GM23338 (cell line): Measurements from ENCODE around the gene ZNF287. TPM values are rescaled to one million over a fixed set of nuclear protein-coding genes. Genes with fewer than 3 reads are reported as not detected.
"Not testable (repeated sequence)": the region's sequence is repeated elsewhere in the genome, so short reads cannot be mapped to it uniquely, and the experiment has no call there.

ENCODE experiments used
- ATAC-seq: fragments of 200-7000 bp; cut with Tn5 transposase; 3 replicates; pipeline ENCODE4 v1.9.1; 2020
- DNase-seq: peaks from one replicate; pipeline ENCODE4 v3.0.0-alpha.2; 2015; ENCODE audit warnings: low spot score
- H2AFZ ChIP-seq: fragments of 200-600 bp; sonication (generic); 2 replicates; pipeline ENCODE4 v1.8.0; 2016; ENCODE audit warnings: antibody characterized with exemption, mild to moderate bottlenecking, moderate library complexity
- H3F3A ChIP-seq: fragments of 200-600 bp; sonication (generic); replicated peaks from 2 replicates; pipeline ENCODE4 v1.8.0; 2017; ENCODE audit warnings: antibody characterized with exemption, mixed run types, low read depth
- H3K27ac ChIP-seq: fragments of 200-600 bp; sonication (generic); 2 replicates; pipeline ENCODE4 v1.6.1; 2016; ENCODE audit warnings: low read depth
- H3K27me3 ChIP-seq: fragments of 200-600 bp; sonication (generic); 2 replicates; pipeline ENCODE4 v1.8.0; 2016; ENCODE audit warnings: mild to moderate bottlenecking, mixed run types, moderate library complexity; ENCODE audit not compliant: insufficient read depth
- H3K36me3 ChIP-seq: fragments of 200-600 bp; sonication (generic); 2 replicates; pipeline ENCODE4 v1.8.0; 2016; ENCODE audit warnings: mild to moderate bottlenecking; ENCODE audit not compliant: insufficient read depth
- H3K4me1 ChIP-seq: fragments of 200-600 bp; sonication (generic); 2 replicates; pipeline ENCODE4 v1.8.0; 2016; ENCODE audit warnings: mild to moderate bottlenecking, moderate library complexity; ENCODE audit not compliant: insufficient read depth
- H3K4me2 ChIP-seq: fragments of 200-600 bp; sonication (generic); 2 replicates; pipeline ENCODE4 v1.7.1; 2017; ENCODE audit warnings: mixed run types
- H3K4me3 ChIP-seq: fragments of 200-600 bp; sonication (generic); 2 replicates; pipeline ENCODE4 v1.6.1; 2016; ENCODE audit warnings: mixed run types
- H3K79me2 ChIP-seq: fragments of 200-600 bp; sonication (generic); replicated peaks from 2 replicates; pipeline ENCODE4 v1.8.0; 2017; ENCODE audit warnings: mild to moderate bottlenecking; ENCODE audit not compliant: insufficient read depth
- H3K9me2 ChIP-seq: fragments of 200-600 bp; sonication (generic); 2 replicates; pipeline ENCODE4 v1.8.0; 2017; ENCODE audit not compliant: insufficient read depth
- H4K20me1 ChIP-seq: fragments of 200-600 bp; sonication (generic); replicated peaks from 2 replicates; pipeline ENCODE4 v1.8.0; 2017; ENCODE audit warnings: mild to moderate bottlenecking; ENCODE audit not compliant: insufficient read depth
- H3K27ac Mint-ChIP-seq: 2 replicates; pipeline ENCODE4 v1.8.0; 2020; ENCODE audit warnings: inconsistent platforms, mild to moderate bottlenecking, moderate library complexity, mixed read lengths
- H3K27me3 Mint-ChIP-seq: 3 replicates; pipeline ENCODE4 v1.8.0; 2022; ENCODE audit warnings: low read depth, mild to moderate bottlenecking, moderate library complexity, mixed read lengths, inconsistent platforms; ENCODE audit not compliant: insufficient read depth, poor library complexity
- H3K36me3 Mint-ChIP-seq: 3 replicates; pipeline ENCODE4 v1.8.0; 2021; ENCODE audit warnings: low read depth, mild to moderate bottlenecking, inconsistent platforms, moderate library complexity, mixed read lengths
- H3K4me1 Mint-ChIP-seq: 3 replicates; pipeline ENCODE4 v1.8.0; 2020; ENCODE audit warnings: mild to moderate bottlenecking, inconsistent platforms, mixed read lengths
- H3K4me3 Mint-ChIP-seq: 3 replicates; pipeline ENCODE4 v1.8.0; 2021; ENCODE audit warnings: moderate library complexity, mild to moderate bottlenecking, inconsistent platforms, mixed read lengths
- H3K9me3 Mint-ChIP-seq: 3 replicates; pipeline ENCODE4 v1.8.0; 2020; ENCODE audit warnings: moderate library complexity, mild to moderate bottlenecking, inconsistent platforms, mixed read lengths
- CREB1 ChIP-seq: fragments of 250-450 bp; sonication (Bioruptor Pico); IDR thresholded peaks from 2 replicates; pipeline ENCODE4 v1.5.0; 2020; ENCODE audit warnings: low read depth, mild to moderate bottlenecking, moderate library complexity
- EZH2 ChIP-seq: fragments of 200-600 bp; sonication (generic); IDR thresholded peaks from one replicate; pipeline ENCODE4 v1.8.0; 2017; ENCODE audit warnings: antibody characterized with exemption, mild to moderate bottlenecking, low read depth; ENCODE audit not compliant: unreplicated experiment
- EZH2phosphoT487 ChIP-seq: fragments of 200-600 bp; sonication (generic); IDR thresholded peaks from one replicate; pipeline ENCODE4 v1.8.1; 2018; ENCODE audit warnings: antibody characterized with exemption; ENCODE audit not compliant: unreplicated experiment
- JUNB ChIP-seq: IDR thresholded peaks from one replicate; pipeline ENCODE4 v1.6.1; 2016; ENCODE audit warnings: antibody characterized with exemption; ENCODE audit not compliant: unreplicated experiment
- NANOG ChIP-seq: IDR thresholded peaks from 2 replicates; pipeline ENCODE4 v1.6.1; 2016; ENCODE audit warnings: antibody characterized with exemption, borderline replicate concordance
- POLR2AphosphoS5 ChIP-seq: IDR thresholded peaks from 2 replicates; pipeline ENCODE4 v1.6.1; 2016; ENCODE audit warnings: antibody characterized with exemption, low read depth
- STAT1 ChIP-seq: IDR thresholded peaks from one replicate; pipeline ENCODE4 v1.6.1; 2016; ENCODE audit warnings: antibody characterized with exemption; ENCODE audit not compliant: unreplicated experiment
- ZNF331 ChIP-seq: fragments of 250-450 bp; sonication (Bioruptor Pico); IDR thresholded peaks from 2 replicates; pipeline ENCODE4 v1.5.0; 2020; ENCODE audit warnings: low read depth, mild to moderate bottlenecking, moderate library complexity
- polyA plus RNA-seq: library from polyadenylated mRNA; unstranded; fragments of >200 nt; fragmentation: Nextera tagmentation; extraction: Ambion mirVana; gene quantifications from 2 replicates; pipeline ENCODE4 v1.2.1, GENCODE V29; 2016
- total RNA-seq: library from RNA; depleted of rRNA; stranded (reverse); fragments of >200 nt; shearing (Covaris generic); gene quantifications from 2 replicates; pipeline ENCODE4 v1.2.3, GENCODE V29; 2014
- TF ChIP-seq, protein P1 (sequence below), 2 experiments: fragments of 200-600 bp in 1 of 2; sonication (generic) in 1 of 2; conservative IDR thresholded peaks; 2 replicates each; pipeline versions ENCODE4 v1.5.1 to v1.6.1; 2016 to 2017; ENCODE audit warnings: antibody characterized with exemption in 2 of 2, low read depth in 2 of 2, mild to moderate bottlenecking in 2 of 2, moderate library complexity in 1 of 2
- TF ChIP-seq, protein P2 (sequence below): IDR thresholded peaks from 2 replicates; pipeline ENCODE4 v1.6.1; 2016; ENCODE audit warnings: antibody characterized with exemption
- TF ChIP-seq, protein P3 (sequence below): IDR thresholded peaks from one replicate; pipeline ENCODE4 v1.6.1; 2018; ENCODE audit warnings: antibody characterized with exemption; ENCODE audit not compliant: unreplicated experiment

The ZNF287 gene
- total and polyA plus RNA-seq, 2 experiments from 2014 or later: 5.1 to 8.0 TPM

DNA sequence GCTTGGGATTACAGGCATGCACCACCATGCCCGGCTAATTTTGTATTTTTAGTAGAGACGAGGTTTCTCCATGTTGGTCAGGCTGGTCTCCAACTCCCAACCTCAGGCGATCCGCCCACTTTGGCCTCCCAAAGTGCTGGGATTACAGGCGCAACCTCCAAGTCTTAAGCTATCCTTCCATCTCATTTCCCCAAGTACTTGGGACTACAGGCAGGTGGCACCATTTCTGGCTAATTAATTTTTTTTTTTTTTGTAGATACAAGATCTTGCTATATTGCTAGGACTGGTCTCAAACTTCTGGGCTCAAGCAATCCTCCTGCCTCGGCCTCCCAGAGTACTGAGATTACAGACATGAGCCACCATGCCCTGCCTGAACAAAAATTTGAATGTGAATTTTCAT is 43.4 kb downstream of the ZNF287 start:
- H3K27me3 ChIP-seq, H3F3A ChIP-seq: not testable (repeated sequence)

DNA sequence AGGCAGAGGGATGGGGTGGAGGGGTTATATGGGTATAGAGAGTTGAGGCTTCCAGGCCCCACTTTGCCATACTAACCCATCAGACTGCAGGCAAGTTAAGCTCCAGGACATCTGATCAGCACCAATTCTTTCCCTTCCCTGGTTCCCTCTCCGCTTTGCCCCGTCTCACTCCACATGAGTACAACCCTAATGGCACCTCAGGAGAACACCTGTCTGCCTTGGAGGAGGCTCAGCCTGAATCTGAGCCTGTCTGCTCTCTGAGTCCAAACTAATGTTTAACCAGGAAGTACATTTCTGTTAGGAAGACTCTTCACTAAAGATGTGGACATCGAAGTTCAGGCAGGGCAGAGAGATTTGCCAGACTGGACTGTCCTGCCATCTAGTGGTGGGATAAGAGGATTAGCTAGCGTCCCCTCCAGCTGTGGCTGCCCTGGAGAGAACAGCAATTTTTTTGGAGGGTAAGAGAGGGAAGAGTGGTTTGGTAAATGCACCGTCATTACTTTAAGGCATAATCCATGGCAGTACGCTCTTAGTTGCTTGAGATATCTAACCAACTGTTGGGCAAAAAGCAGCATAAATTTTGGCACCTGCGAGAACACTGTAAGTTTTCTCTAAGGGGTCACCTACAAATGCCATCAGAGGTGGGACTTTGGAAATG is 47.8 kb downstream of the ZNF287 start:
- Mint-ChIP-seq H3K27me3 (peaks cover 2% of the 10 kb centered on the region), H3K9me3 (no peaks in the 10 kb centered on the region), H3K4me1 (peaks cover 11% of the 10 kb centered on the region), H3K4me3 (no peak overlapping the region), H3K27ac (no peak overlapping the region), H3K36me3 (no peaks in the 10 kb centered on the region)
- Histone ChIP-seq H3K4me3 (no peak overlapping the region), H3K27me3 (no peaks in the 10 kb centered on the region), H4K20me1 (no peaks in the 10 kb centered on the region), H3K27ac (no peak overlapping the region), H3K9me2 (no peaks in the 10 kb centered on the region), H2AFZ (peak overlapping the region; percentile 88), H3K36me3 (no peaks in the 10 kb centered on the region), H3K4me1 (no peaks in the 10 kb centered on the region), H3K79me2 (no peaks in the 10 kb centered on the region), H3F3A (no peaks in the 10 kb centered on the region), H3K4me2 (no peak overlapping the region)
- ATAC-seq (peak; percentile 96), DNase-seq (peak; percentile 88)
- TF ChIP-seq STAT1: no peak
- TF ChIP-seq, protein P1, sequence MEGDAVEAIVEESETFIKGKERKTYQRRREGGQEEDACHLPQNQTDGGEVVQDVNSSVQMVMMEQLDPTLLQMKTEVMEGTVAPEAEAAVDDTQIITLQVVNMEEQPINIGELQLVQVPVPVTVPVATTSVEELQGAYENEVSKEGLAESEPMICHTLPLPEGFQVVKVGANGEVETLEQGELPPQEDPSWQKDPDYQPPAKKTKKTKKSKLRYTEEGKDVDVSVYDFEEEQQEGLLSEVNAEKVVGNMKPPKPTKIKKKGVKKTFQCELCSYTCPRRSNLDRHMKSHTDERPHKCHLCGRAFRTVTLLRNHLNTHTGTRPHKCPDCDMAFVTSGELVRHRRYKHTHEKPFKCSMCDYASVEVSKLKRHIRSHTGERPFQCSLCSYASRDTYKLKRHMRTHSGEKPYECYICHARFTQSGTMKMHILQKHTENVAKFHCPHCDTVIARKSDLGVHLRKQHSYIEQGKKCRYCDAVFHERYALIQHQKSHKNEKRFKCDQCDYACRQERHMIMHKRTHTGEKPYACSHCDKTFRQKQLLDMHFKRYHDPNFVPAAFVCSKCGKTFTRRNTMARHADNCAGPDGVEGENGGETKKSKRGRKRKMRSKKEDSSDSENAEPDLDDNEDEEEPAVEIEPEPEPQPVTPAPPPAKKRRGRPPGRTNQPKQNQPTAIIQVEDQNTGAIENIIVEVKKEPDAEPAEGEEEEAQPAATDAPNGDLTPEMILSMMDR (conservative IDR thresholded peaks at IDR 0.05; ENCODE audit: low read depth in 2 of 2): peak; percentile 96

More for the DNA sequence above, 43.4 kb downstream of the ZNF287 start:
- H3K4me1 Mint-ChIP-seq, H3K27me3 Mint-ChIP-seq, H3K4me3 Mint-ChIP-seq, ATAC-seq, H4K20me1 ChIP-seq, H3K36me3 ChIP-seq, H2AFZ ChIP-seq, H3K4me3 ChIP-seq, H3K27ac Mint-ChIP-seq, H3K36me3 Mint-ChIP-seq, H3K4me1 ChIP-seq, H3K79me2 ChIP-seq, H3K27ac ChIP-seq, H3K9me2 ChIP-seq, H3K4me2 ChIP-seq, H3K9me3 Mint-ChIP-seq: not testable (repeated sequence)
- TF ChIP-seq, protein P1 (conservative IDR thresholded peaks at IDR 0.05; ENCODE audit: low read depth in 2 of 2): peak; percentile 40 to 50
- DNase-seq: peak; percentile 56

DNA sequence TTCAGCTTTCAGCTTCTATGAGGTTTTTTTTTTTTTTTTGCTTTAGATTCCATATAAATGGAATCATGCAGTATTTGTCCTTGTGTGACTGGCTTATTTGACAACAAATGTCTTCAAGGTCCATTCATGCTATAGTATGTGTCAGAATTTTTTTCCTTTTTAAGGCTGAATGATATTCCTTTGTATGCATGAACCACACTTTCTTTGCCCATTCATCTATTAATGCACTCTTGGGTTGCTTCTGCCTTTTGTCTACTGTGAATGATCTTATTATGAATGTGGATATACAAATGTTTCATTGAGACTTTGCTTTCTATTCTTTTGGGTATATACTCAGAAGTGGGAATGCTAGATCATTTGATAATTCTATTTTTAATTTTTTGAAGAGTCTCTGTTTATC is 50.0 kb downstream of the ZNF287 start:
- no peak overlapping the region for H3K4me2 ChIP-seq
- peaks cover 3% of the 10 kb centered on the region for H3K27me3 Mint-ChIP-seq
- H3K4me1 Mint-ChIP-seq: peaks cover 11% of the 10 kb centered on the region
- H2AFZ ChIP-seq: no peak overlapping the region
- H3K79me2 ChIP-seq: no peaks in the 10 kb centered on the region
- H3K36me3 ChIP-seq: no peaks in the 10 kb centered on the region
- DNase-seq: no peak
- H3K27me3 ChIP-seq: no peaks in the 10 kb centered on the region
- no peaks in the 10 kb centered on the region for H3K36me3 Mint-ChIP-seq
- H3F3A ChIP-seq: no peaks in the 10 kb centered on the region
- H3K9me3 Mint-ChIP-seq: no peaks in the 10 kb centered on the region
- no peak overlapping the region for H3K4me3 ChIP-seq
- H3K27ac ChIP-seq: no peak overlapping the region
- H3K27ac Mint-ChIP-seq: no peak overlapping the region
- H3K4me3 Mint-ChIP-seq: no peak overlapping the region
- no peaks in the 10 kb centered on the region for H3K9me2 ChIP-seq
- H4K20me1 ChIP-seq: no peaks in the 10 kb centered on the region
- ATAC-seq: no peak
- H3K4me1 ChIP-seq: no peaks in the 10 kb centered on the region
- TF ChIP-seq EZH2 (no peak), EZH2phosphoT487 (no peak), NANOG (no peak), ZNF331 (no peak), CREB1 (no peak), JUNB (no peak), STAT1 (no peak), POLR2AphosphoS5 (no peak)
- TF ChIP-seq, protein P2, sequence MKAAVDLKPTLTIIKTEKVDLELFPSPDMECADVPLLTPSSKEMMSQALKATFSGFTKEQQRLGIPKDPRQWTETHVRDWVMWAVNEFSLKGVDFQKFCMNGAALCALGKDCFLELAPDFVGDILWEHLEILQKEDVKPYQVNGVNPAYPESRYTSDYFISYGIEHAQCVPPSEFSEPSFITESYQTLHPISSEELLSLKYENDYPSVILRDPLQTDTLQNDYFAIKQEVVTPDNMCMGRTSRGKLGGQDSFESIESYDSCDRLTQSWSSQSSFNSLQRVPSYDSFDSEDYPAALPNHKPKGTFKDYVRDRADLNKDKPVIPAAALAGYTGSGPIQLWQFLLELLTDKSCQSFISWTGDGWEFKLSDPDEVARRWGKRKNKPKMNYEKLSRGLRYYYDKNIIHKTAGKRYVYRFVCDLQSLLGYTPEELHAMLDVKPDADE: no peak
- TF ChIP-seq, protein P3, sequence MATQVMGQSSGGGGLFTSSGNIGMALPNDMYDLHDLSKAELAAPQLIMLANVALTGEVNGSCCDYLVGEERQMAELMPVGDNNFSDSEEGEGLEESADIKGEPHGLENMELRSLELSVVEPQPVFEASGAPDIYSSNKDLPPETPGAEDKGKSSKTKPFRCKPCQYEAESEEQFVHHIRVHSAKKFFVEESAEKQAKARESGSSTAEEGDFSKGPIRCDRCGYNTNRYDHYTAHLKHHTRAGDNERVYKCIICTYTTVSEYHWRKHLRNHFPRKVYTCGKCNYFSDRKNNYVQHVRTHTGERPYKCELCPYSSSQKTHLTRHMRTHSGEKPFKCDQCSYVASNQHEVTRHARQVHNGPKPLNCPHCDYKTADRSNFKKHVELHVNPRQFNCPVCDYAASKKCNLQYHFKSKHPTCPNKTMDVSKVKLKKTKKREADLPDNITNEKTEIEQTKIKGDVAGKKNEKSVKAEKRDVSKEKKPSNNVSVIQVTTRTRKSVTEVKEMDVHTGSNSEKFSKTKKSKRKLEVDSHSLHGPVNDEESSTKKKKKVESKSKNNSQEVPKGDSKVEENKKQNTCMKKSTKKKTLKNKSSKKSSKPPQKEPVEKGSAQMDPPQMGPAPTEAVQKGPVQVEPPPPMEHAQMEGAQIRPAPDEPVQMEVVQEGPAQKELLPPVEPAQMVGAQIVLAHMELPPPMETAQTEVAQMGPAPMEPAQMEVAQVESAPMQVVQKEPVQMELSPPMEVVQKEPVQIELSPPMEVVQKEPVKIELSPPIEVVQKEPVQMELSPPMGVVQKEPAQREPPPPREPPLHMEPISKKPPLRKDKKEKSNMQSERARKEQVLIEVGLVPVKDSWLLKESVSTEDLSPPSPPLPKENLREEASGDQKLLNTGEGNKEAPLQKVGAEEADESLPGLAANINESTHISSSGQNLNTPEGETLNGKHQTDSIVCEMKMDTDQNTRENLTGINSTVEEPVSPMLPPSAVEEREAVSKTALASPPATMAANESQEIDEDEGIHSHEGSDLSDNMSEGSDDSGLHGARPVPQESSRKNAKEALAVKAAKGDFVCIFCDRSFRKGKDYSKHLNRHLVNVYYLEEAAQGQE: no peak
